OCI-LY1 (cell line): ENCODE data around the gene RPS3.

Experiments used
- H2AFZ ChIP-seq: fragments of 200-600 bp; sonication (generic), shearing (Covaris generic); 2 replicates; pipeline ENCODE4 v1.6.0; 2014; ENCODE audit warnings: antibody characterized with exemption, mild to moderate bottlenecking, low read length
- H3F3A ChIP-seq: fragments of 200-600 bp; sonication (generic), shearing (Covaris generic); 2 replicates; pipeline ENCODE4 v1.6.0; 2014; ENCODE audit warnings: mild to moderate bottlenecking, antibody characterized with exemption, low read length, moderate library complexity; ENCODE audit not compliant: insufficient read depth
- H3K27ac ChIP-seq: fragments of 200-600 bp; sonication (generic); 2 replicates; pipeline ENCODE4 v1.5.1; 2014; ENCODE audit warnings: low read length, mixed run types, mild to moderate bottlenecking, low read depth; ENCODE audit not compliant: poor library complexity, severe bottlenecking
- H3K27me3 ChIP-seq: fragments of 200-600 bp; sonication (generic); 2 replicates; pipeline ENCODE4 v1.6.0; 2014; ENCODE audit warnings: antibody characterized with exemption, mild to moderate bottlenecking, low read length, moderate library complexity; ENCODE audit not compliant: insufficient read depth
- H3K36me3 ChIP-seq: fragments of 200-600 bp; sonication (generic); 2 replicates; pipeline ENCODE4 v1.6.1; 2014; ENCODE audit warnings: mild to moderate bottlenecking, antibody characterized with exemption, low read length, moderate library complexity, mixed read lengths; ENCODE audit not compliant: insufficient read depth
- H3K4me1 ChIP-seq: fragments of 200-600 bp; sonication (generic); 2 replicates; pipeline ENCODE4 v1.5.1; 2014; ENCODE audit warnings: mild to moderate bottlenecking, low read length, moderate library complexity; ENCODE audit not compliant: insufficient read depth, severe bottlenecking
- H3K4me2 ChIP-seq: fragments of 200-600 bp; sonication (generic), shearing (Covaris generic); 2 replicates; pipeline ENCODE4 v1.6.1; 2014; ENCODE audit warnings: low read length
- H3K4me3 ChIP-seq: fragments of 200-600 bp; sonication (generic); 2 replicates; pipeline ENCODE4 v1.5.1; 2014; ENCODE audit warnings: low read length, low read depth, mild to moderate bottlenecking, mixed read lengths; ENCODE audit not compliant: poor library complexity, severe bottlenecking
- H3K79me2 ChIP-seq: fragments of 200-600 bp; shearing (Covaris generic); 2 replicates; pipeline ENCODE4 v1.6.1; 2016; ENCODE audit warnings: mixed run types, low read length, mixed read lengths; ENCODE audit not compliant: insufficient read depth
- H3K9ac ChIP-seq: fragments of 200-600 bp; sonication (generic), shearing (Covaris generic); 2 replicates; pipeline ENCODE4 v1.6.1; 2014; ENCODE audit warnings: mild to moderate bottlenecking, low read length, mixed read lengths
- H3K9me2 ChIP-seq: fragments of 200-600 bp; sonication (generic), shearing (Covaris generic); 2 replicates; pipeline ENCODE4 v1.6.1; 2014; ENCODE audit warnings: low read depth, mild to moderate bottlenecking, low read length, mixed read lengths
- H3K9me3 ChIP-seq: fragments of 200-600 bp; shearing (Covaris generic); 2 replicates; pipeline ENCODE4 v1.6.1; 2014; ENCODE audit warnings: low read length, mixed read lengths
- H4K20me1 ChIP-seq: fragments of 200-600 bp; sonication (generic), shearing (Covaris generic); 2 replicates; pipeline ENCODE4 v1.6.0; 2016; ENCODE audit warnings: mild to moderate bottlenecking, low read length; ENCODE audit not compliant: insufficient read depth
- CTCF ChIP-seq: fragments of 200-600 bp; sonication (generic), shearing (Covaris generic); IDR thresholded peaks from 2 replicates; pipeline ENCODE4 v1.5.1; 2017; ENCODE audit warnings: mild to moderate bottlenecking, antibody characterized with exemption, low read length, moderate library complexity, mixed read lengths
- EZH2 ChIP-seq: fragments of 200-600 bp; sonication (generic), shearing (Covaris generic); IDR thresholded peaks from 2 replicates; pipeline ENCODE4 v1.8.0; 2017; ENCODE audit warnings: borderline replicate concordance, mixed run types, mild to moderate bottlenecking, antibody characterized with exemption, low read length, moderate library complexity, mixed read lengths

Gene RPS3

GRCh38 chr11:75389276-75389605, 10.1 kb upstream of the RPS3 start:
- Histone ChIP-seq H3K9ac (no peak overlapping the region), H3K36me3 (no peaks in the 10 kb centered on the region), H2AFZ (no peak overlapping the region), H3F3A (no peaks in the 10 kb centered on the region), H3K4me2 (no peak overlapping the region), H3K9me3 (no peaks in the 10 kb centered on the region), H3K9me2 (no peaks in the 10 kb centered on the region), H3K79me2 (no peaks in the 10 kb centered on the region), H3K27ac (no peak overlapping the region), H3K4me3 (no peak overlapping the region), H4K20me1 (no peaks in the 10 kb centered on the region), H3K4me1 (no peaks in the 10 kb centered on the region), H3K27me3 (no peaks in the 10 kb centered on the region)
- no peak for TF ChIP-seq EZH2
- TF ChIP-seq CTCF = no peak

- Histone ChIP-seq H3K9me3 (no peaks in the 10 kb centered on the region), H3K79me2 (no peaks in the 10 kb centered on the region), H3K4me2 (no peak overlapping the region), H3K36me3 (no peaks in the 10 kb centered on the region), H2AFZ (no peak overlapping the region), H3F3A (no peaks in the 10 kb centered on the region), H4K20me1 (no peaks in the 10 kb centered on the region), H3K4me3 (no peak overlapping the region), H3K27me3 (no peaks in the 10 kb centered on the region), H3K4me1 (no peaks in the 10 kb centered on the region), H3K9me2 (no peaks in the 10 kb centered on the region), H3K27ac (no peak overlapping the region), H3K9ac (no peak overlapping the region)
- no peak for TF ChIP-seq EZH2
Measured at GRCh38 chr11:75389925-75390324, 9.4 kb upstream of the RPS3 start.

GRCh38 chr11:75394085-75394840, 5.1 kb upstream of the RPS3 start:
- Histone ChIP-seq H3K9me2 (no peaks in the 10 kb centered on the region), H3K4me3 (no peak overlapping the region), H3K27me3 (no peaks in the 10 kb centered on the region), H3K79me2 (no peaks in the 10 kb centered on the region), H3K9ac (no peak overlapping the region), H3K27ac (no peak overlapping the region), H3K4me2 (no peak overlapping the region), H3K36me3 (no peaks in the 10 kb centered on the region), H2AFZ (no peak overlapping the region), H4K20me1 (no peaks in the 10 kb centered on the region), H3F3A (no peaks in the 10 kb centered on the region), H3K4me1 (no peaks in the 10 kb centered on the region), H3K9me3 (no peaks in the 10 kb centered on the region)
- no peak for TF ChIP-seq EZH2
- TF ChIP-seq CTCF = no peak

- TF ChIP-seq CTCF (no peak), EZH2 (no peak)
- Histone ChIP-seq H3K79me2 (peaks cover 45% of the 10 kb centered on the region), H3K27ac (no peak overlapping the region), H3K4me2 (peak overlapping the region; percentile 90; the same call in 1 of the 2 replicates), H3K27me3 (no peaks in the 10 kb centered on the region), H3K4me3 (peak overlapping the region; percentile 96), H4K20me1 (peaks cover 11% of the 10 kb centered on the region), H2AFZ (peak overlapping the region; percentile 68; the same call in 1 of the 2 replicates), H3F3A (no peaks in the 10 kb centered on the region), H3K36me3 (peaks cover 43% of the 10 kb centered on the region), H3K9ac (no peak overlapping the region), H3K4me1 (peaks cover 26% of the 10 kb centered on the region), H3K9me3 (no peaks in the 10 kb centered on the region), H3K9me2 (no peaks in the 10 kb centered on the region)
Measured at GRCh38 chr11:75398906-75399305, 412 bp upstream of the RPS3 start.
